Measurements from ENCODE around the gene PRPF39.

Gene PRPF39

DNA sequence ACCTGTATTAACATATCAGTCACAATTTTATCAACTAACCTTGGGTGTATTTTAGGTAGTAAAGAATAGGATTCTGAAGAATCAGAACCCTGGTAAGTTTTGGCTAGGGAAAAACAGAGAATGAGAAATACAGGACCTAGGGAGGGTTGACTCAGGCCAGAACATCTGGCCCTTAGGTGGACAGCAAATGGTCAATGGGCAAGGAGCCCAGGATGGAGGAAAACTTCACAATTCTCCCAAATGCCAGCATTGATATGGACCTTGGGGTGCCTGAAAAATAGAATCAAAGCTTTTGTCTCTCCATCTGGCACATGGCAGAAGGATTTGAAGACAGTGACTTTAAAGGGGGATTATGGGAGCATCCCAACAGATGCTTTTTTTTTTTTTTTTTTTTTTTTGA is 32.7 kb upstream of the PRPF39 start:
- no peak for ATAC-seq
- TF ChIP-seq SNAI2 (CRISPR knock-in tag; IDR thresholded peaks at IDR 0.05) (no peak), ZFP30 (CRISPR knock-in tag; IDR thresholded peaks at IDR 0.05) (no peak), CSDC2 (CRISPR knock-in tag; IDR thresholded peaks at IDR 0.05) (no peak), GLIS3 (CRISPR knock-in tag; IDR thresholded peaks at IDR 0.05) (no peak), TCF4 (CRISPR knock-in tag; IDR thresholded peaks at IDR 0.05; ENCODE audit: borderline replicate concordance) (no peak), ZNF70 (CRISPR knock-in tag; IDR thresholded peaks at IDR 0.05) (no peak), TOX (CRISPR knock-in tag; IDR thresholded peaks at IDR 0.05; ENCODE audit: borderline replicate concordance) (no peak), ZFP3 (CRISPR knock-in tag; IDR thresholded peaks at IDR 0.05) (no peak), BACH2 (CRISPR knock-in tag; IDR thresholded peaks at IDR 0.05; ENCODE audit: borderline replicate concordance) (no peak), RARB (CRISPR knock-in tag; IDR thresholded peaks at IDR 0.05) (no peak), ISL1 (CRISPR knock-in tag; IDR thresholded peaks at IDR 0.05) (no peak), ESRRG (CRISPR knock-in tag; IDR thresholded peaks at IDR 0.05) (no peak), ZNF565 (CRISPR knock-in tag; conservative IDR thresholded peaks at IDR 0.05; ENCODE audit: low read depth) (no peak), ZC3H10 (CRISPR knock-in tag; IDR thresholded peaks at IDR 0.05) (no peak), TSHZ2 (CRISPR knock-in tag; IDR thresholded peaks at IDR 0.05) (no peak)
- TF ChIP-seq, protein P1, sequence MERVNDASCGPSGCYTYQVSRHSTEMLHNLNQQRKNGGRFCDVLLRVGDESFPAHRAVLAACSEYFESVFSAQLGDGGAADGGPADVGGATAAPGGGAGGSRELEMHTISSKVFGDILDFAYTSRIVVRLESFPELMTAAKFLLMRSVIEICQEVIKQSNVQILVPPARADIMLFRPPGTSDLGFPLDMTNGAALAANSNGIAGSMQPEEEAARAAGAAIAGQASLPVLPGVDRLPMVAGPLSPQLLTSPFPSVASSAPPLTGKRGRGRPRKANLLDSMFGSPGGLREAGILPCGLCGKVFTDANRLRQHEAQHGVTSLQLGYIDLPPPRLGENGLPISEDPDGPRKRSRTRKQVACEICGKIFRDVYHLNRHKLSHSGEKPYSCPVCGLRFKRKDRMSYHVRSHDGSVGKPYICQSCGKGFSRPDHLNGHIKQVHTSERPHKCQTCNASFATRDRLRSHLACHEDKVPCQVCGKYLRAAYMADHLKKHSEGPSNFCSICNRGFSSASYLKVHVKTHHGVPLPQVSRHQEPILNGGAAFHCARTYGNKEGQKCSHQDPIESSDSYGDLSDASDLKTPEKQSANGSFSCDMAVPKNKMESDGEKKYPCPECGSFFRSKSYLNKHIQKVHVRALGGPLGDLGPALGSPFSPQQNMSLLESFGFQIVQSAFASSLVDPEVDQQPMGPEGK (CRISPR knock-in tag; IDR thresholded peaks at IDR 0.05; ENCODE audit: borderline replicate concordance), result no peak
- TF ChIP-seq, protein P2, sequence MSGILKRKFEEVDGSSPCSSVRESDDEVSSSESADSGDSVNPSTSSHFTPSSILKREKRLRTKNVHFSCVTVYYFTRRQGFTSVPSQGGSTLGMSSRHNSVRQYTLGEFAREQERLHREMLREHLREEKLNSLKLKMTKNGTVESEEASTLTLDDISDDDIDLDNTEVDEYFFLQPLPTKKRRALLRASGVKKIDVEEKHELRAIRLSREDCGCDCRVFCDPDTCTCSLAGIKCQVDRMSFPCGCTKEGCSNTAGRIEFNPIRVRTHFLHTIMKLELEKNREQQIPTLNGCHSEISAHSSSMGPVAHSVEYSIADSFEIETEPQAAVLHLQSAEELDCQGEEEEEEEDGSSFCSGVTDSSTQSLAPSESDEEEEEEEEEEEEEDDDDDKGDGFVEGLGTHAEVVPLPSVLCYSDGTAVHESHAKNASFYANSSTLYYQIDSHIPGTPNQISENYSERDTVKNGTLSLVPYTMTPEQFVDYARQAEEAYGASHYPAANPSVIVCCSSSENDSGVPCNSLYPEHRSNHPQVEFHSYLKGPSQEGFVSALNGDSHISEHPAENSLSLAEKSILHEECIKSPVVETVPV (CRISPR knock-in tag; IDR thresholded peaks at IDR 0.05), result no peak
- TF ChIP-seq, protein P3, sequence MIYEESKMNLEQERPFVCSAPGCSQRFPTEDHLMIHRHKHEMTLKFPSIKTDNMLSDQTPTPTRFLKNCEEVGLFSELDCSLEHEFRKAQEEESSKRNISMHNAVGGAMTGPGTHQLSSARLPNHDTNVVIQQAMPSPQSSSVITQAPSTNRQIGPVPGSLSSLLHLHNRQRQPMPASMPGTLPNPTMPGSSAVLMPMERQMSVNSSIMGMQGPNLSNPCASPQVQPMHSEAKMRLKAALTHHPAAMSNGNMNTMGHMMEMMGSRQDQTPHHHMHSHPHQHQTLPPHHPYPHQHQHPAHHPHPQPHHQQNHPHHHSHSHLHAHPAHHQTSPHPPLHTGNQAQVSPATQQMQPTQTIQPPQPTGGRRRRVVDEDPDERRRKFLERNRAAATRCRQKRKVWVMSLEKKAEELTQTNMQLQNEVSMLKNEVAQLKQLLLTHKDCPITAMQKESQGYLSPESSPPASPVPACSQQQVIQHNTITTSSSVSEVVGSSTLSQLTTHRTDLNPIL (CRISPR knock-in tag; IDR thresholded peaks at IDR 0.05; ENCODE audit: low read depth), result no peak

DNA sequence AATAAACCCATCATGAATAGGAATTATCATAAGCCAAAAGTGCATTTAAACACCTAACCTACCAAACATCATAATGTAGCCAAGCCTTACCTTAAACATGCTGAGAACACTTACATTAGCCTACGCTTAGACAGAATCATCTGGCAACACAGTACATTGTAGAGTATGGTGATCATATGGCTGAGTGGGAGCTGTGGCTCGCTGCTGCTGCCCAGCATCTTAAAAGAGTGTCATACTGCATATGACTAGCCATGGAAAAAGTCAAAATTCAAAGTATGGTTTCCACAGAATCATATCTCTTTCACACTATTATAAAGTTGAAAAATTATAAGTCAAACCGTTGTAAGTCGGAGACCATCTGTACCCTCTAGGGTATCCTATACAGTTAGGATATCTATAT is 32.0 kb upstream of the PRPF39 start:
- no peak for ATAC-seq
- TF ChIP-seq OSR1 (CRISPR knock-in tag; IDR thresholded peaks at IDR 0.05), result no peak
- TF ChIP-seq SNAI2 (CRISPR knock-in tag; IDR thresholded peaks at IDR 0.05), result no peak
- no peak for TF ChIP-seq CSDC2 (CRISPR knock-in tag; IDR thresholded peaks at IDR 0.05)
- TF ChIP-seq TOX (CRISPR knock-in tag; IDR thresholded peaks at IDR 0.05; ENCODE audit: borderline replicate concordance), result no peak
- no peak for TF ChIP-seq ISL1 (CRISPR knock-in tag; IDR thresholded peaks at IDR 0.05)
- TF ChIP-seq TSHZ2 (CRISPR knock-in tag; IDR thresholded peaks at IDR 0.05), result no peak
- TF ChIP-seq ARNTL (CRISPR knock-in tag; IDR thresholded peaks at IDR 0.05; ENCODE audit: borderline replicate concordance, low read depth), result no peak
- TF ChIP-seq ZFP3 (CRISPR knock-in tag; IDR thresholded peaks at IDR 0.05), result no peak
- TF ChIP-seq, protein P1 (CRISPR knock-in tag; IDR thresholded peaks at IDR 0.05; ENCODE audit: borderline replicate concordance), result no peak
- TF ChIP-seq ZNF8 (CRISPR knock-in tag; IDR thresholded peaks at IDR 0.05), result no peak
- no peak for TF ChIP-seq ZNF70 (CRISPR knock-in tag; IDR thresholded peaks at IDR 0.05)
- TF ChIP-seq ZFP30 (CRISPR knock-in tag; IDR thresholded peaks at IDR 0.05), result no peak
- no peak for TF ChIP-seq RARB (CRISPR knock-in tag; IDR thresholded peaks at IDR 0.05)
- TF ChIP-seq, protein P2 (CRISPR knock-in tag; IDR thresholded peaks at IDR 0.05), result no peak

All from SK-N-SH treated with all-trans-retinoic acid at 6 μM for 48 hours (cell line).